ENCODE data around the gene ATXN2. TPM values are rescaled to one million over a fixed set of nuclear protein-coding genes. Genes with fewer than 3 reads are reported as not detected.

The ATXN2 gene
- total and polyA plus RNA-seq, 9 of the 15 experiments (the other 6 are each of a cell fraction or from before 2014, with no cell fraction given): 16.8 to 67.8 (median 29.3) TPM

DNA sequence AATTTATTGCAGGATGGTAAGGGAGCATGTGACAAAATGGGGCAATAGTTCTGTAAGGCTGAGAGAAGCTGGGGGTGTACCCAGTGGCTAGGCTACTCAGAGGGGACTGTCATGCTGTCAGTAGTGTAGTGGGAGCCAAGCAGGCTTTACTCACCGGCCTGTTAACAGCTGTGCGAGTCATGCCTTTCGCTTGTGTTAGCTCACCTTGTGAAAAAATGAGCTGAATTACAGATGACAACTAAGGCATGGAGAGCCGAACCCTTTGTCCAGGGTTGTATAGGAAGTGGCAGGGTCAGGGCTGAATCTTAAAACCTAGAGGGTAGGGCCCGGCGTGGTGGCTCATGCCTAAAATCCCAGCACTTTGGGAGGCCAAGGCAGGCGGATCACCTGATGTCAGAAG, 155.5 kb downstream of the ATXN2 start (continued):
- TF ChIP-seq, protein P1, sequence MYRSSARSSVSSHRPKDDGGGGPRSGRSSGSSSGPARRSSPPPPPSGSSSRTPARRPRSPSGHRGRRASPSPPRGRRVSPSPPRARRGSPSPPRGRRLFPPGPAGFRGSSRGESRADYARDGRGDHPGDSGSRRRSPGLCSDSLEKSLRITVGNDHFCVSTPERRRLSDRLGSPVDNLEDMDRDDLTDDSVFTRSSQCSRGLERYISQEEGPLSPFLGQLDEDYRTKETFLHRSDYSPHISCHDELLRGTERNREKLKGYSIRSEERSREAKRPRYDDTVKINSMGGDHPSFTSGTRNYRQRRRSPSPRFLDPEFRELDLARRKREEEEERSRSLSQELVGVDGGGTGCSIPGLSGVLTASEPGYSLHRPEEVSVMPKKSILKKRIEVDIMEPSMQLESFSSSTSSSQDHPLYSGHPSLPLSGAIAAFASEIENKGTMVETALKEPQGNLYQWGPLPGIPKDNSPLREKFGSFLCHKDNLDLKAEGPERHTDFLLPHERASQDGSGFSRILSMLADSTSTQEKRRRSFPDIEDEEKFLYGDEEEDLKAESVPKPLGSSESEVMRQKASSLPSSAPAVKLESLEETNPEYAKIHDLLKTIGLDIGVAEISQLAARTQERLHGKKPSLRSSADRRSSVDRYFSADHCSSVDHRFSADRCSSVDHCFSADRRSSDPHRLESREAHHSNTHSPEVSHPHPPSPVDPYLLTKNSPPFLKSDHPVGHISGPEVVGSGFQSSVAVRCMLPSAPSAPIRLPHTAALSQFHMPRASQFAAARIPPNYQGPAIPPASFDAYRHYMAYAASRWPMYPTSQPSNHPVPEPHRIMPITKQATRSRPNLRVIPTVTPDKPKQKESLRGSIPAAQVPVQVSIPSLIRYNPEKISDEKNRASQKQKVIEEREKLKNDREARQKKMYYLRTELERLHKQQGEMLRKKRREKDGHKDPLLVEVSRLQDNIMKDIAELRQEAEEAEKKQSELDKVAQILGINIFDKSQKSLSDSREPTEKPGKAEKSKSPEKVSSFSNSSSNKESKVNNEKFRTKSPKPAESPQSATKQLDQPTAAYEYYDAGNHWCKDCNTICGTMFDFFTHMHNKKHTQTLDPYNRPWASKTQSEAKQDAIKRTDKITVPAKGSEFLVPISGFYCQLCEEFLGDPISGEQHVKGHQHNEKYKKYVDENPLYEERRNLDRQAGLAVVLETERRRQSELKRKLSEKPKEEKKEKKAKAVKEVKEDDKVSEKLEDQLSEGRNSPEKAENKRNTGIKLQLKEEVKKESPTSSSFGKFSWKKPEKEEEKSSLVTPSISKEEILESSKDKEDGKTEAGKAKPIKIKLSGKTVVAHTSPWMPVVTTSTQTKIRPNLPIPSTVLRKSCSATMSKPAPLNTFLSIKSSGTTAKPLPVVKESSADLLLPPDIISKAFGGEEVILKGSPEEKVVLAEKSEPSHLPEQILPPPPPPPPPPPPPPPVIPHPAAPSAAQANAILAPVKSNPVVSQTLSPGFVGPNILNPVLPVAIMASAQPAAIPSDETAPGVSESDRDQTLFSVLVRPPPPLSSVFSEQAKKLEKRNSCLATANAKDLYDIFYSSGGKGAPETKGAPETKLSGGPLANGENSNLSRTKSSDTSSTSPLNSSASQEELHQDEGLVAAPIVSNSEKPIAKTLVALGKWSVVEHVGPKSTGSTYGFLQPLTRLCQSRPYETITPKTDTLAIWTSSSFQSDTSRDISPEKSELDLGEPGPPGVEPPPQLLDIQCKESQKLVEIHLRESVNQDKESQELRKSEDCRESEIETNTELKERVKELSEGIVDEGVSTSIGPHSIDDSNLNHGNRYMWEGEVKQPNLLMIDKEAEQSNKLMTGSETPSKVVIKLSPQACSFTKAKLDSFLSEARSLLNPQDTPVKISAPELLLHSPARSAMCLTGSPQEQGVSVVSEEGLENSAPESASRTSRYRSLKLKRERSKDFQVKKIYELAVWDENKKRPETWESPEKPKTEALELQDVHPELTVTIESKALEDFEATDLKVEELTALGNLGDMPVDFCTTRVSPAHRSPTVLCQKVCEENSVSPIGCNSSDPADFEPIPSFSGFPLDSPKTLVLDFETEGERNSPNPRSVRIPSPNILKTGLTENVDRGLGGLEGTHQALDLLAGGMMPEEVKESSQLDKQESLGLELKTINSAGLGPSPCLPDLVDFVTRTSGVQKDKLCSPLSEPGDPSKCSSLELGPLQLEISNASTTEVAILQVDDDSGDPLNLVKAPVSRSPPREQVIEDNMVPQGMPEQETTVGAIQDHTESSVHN (IDR thresholded peaks at IDR 0.05; ENCODE audit: borderline replicate concordance in 1 of 2, low read depth in 1 of 2): no peak
- TF ChIP-seq, protein P2, sequence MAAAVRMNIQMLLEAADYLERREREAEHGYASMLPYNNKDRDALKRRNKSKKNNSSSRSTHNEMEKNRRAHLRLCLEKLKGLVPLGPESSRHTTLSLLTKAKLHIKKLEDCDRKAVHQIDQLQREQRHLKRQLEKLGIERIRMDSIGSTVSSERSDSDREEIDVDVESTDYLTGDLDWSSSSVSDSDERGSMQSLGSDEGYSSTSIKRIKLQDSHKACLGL (CRISPR knock-in tag; IDR thresholded peaks at IDR 0.05; ENCODE audit: borderline replicate concordance, poor library complexity, severe bottlenecking): no peak

Data from K562 (cell line).